CD14-positive monocyte (primary cell): ENCODE measurements around the gene PYDC2. TPM values are rescaled to one million over a fixed set of nuclear protein-coding genes. Genes with fewer than 3 reads are reported as not detected.

Experiments used
- DNase-seq, 3 donors: peaks; one replicate each; pipeline ENCODE4 v3.0.0-alpha.2; 2011 to 2022
- H2AFZ ChIP-seq: 2 replicates; pipeline ENCODE4 v1.6.0; 2012; ENCODE audit warnings: mild to moderate bottlenecking, low read depth, low read length, inconsistent platforms; ENCODE audit not compliant: insufficient read depth, poor library complexity, severe bottlenecking
- H3K27ac ChIP-seq, 2 donors: 1 replicate in 1 of 2; 2 replicates in 1 of 2; pipeline ENCODE4 v1.5.1; 2012 to 2013; ENCODE audit warnings: low read length in 2 of 2, control low read depth in 1 of 2, inconsistent platforms in 1 of 2, low read depth in 1 of 2, mild to moderate bottlenecking in 1 of 2
- H3K27me3 ChIP-seq, 2 donors: one replicate each; pipeline versions ENCODE4 v1.6.0 to v1.6.1; 2011 to 2013; ENCODE audit warnings: low read length in 2 of 2; ENCODE audit not compliant: control insufficient read depth in 2 of 2, insufficient read depth in 2 of 2
- H3K36me3 ChIP-seq, 2 donors: replicated peaks in 1 of 2; 1 replicate in 1 of 2; 2 replicates in 1 of 2; pipeline versions ENCODE4 v1.5.1 to v1.6.1; 2012 to 2013; ENCODE audit warnings: low read length in 2 of 2, control low read depth in 1 of 2, inconsistent platforms in 1 of 2, mild to moderate bottlenecking in 1 of 2; ENCODE audit not compliant: insufficient read depth in 2 of 2, control insufficient read depth in 1 of 2
- H3K4me1 ChIP-seq, 2 donors: 1 replicate in 1 of 2; 2 replicates in 1 of 2; pipeline versions ENCODE4 v1.5.1 to v1.6.1; 2012 to 2013; ENCODE audit warnings: low read length in 2 of 2, control low read depth in 1 of 2, inconsistent platforms in 1 of 2, mild to moderate bottlenecking in 1 of 2, moderate library complexity in 1 of 2; ENCODE audit not compliant: insufficient read depth in 2 of 2, control insufficient read depth in 1 of 2
- H3K4me2 ChIP-seq: replicated peaks from 2 replicates; pipeline ENCODE3; 2012; ENCODE audit warnings: low read length, moderate library complexity, mild to moderate bottlenecking; ENCODE audit not compliant: poor library complexity, severe bottlenecking; ENCODE audit errors: extremely low read depth
- H3K4me3 ChIP-seq, 3 experiments: fragments of 200-600 bp in 1 of 3; sonication (generic) in 1 of 3; replicated peaks in 1 of 3; 1 replicate in 2 of 3; 2 replicates in 1 of 3; pipeline ENCODE4 v1.5.1; 2011 to 2013; ENCODE audit warnings: low read length in 3 of 3, mild to moderate bottlenecking in 3 of 3, control low read depth in 2 of 3, low read depth in 2 of 3, inconsistent platforms in 1 of 3, moderate library complexity in 1 of 3
- H3K79me2 ChIP-seq: 2 replicates; pipeline ENCODE4 v1.6.0; 2012; ENCODE audit warnings: mild to moderate bottlenecking, control low read depth, inconsistent platforms, low read length, moderate library complexity; ENCODE audit not compliant: insufficient read depth
- H3K9ac ChIP-seq: 2 replicates; pipeline ENCODE4 v1.6.0; 2017; ENCODE audit warnings: low read length, mild to moderate bottlenecking; ENCODE audit not compliant: insufficient read depth, poor library complexity, severe bottlenecking
- H3K9me3 ChIP-seq, 2 donors: replicated peaks in 1 of 2; 1 replicate in 1 of 2; 2 replicates in 1 of 2; pipeline versions ENCODE4 v1.5.1 to v1.6.1; 2012 to 2013; ENCODE audit warnings: low read length in 2 of 2, control low read depth in 1 of 2; ENCODE audit not compliant: control insufficient read depth in 1 of 2, insufficient read depth in 1 of 2
- H4K20me1 ChIP-seq: 2 replicates; pipeline ENCODE4 v1.6.0; 2012; ENCODE audit warnings: mild to moderate bottlenecking, low read length, control low read depth, moderate library complexity; ENCODE audit not compliant: insufficient read depth
- H3K27ac Mint-ChIP-seq, 7 donors: one replicate each; pipeline ENCODE4 v1.8.0; 2020; ENCODE audit warnings: mild to moderate bottlenecking in 7 of 7, mixed read lengths in 7 of 7, moderate library complexity in 6 of 7, inconsistent platforms in 2 of 7
- H3K27me3 Mint-ChIP-seq, 3 donors: one replicate each; pipeline ENCODE4 v1.8.0; 2021 to 2022; ENCODE audit warnings: low read depth in 3 of 3, mild to moderate bottlenecking in 3 of 3, mixed read lengths in 3 of 3, moderate library complexity in 3 of 3, inconsistent platforms in 1 of 3
- H3K36me3 Mint-ChIP-seq, 2 donors: one replicate each; pipeline ENCODE4 v1.8.0; 2020; ENCODE audit warnings: mixed read lengths in 2 of 2, inconsistent platforms in 1 of 2, mild to moderate bottlenecking in 1 of 2
- H3K4me1 Mint-ChIP-seq: one replicate; pipeline ENCODE4 v1.8.0; 2020; ENCODE audit warnings: mild to moderate bottlenecking, mixed read lengths
- H3K4me3 Mint-ChIP-seq, 2 donors: one replicate each; pipeline ENCODE4 v1.8.0; 2020; ENCODE audit warnings: mild to moderate bottlenecking in 2 of 2, mixed read lengths in 2 of 2, moderate library complexity in 1 of 2
- H3K9me3 Mint-ChIP-seq, 7 donors: one replicate each; pipeline ENCODE4 v1.8.0; 2020 to 2022; ENCODE audit warnings: mixed read lengths in 7 of 7, mild to moderate bottlenecking in 6 of 7, moderate library complexity in 6 of 7, inconsistent platforms in 2 of 7
- WGBS: methylation state at CpG from one replicate; pipeline ENCODE4 v1.1.5; 2013; ENCODE audit warnings: missing lambda C conversion rate; ENCODE audit not compliant: insufficient coverage; 5-methylcytosine and 5-hydroxymethylcytosine counted together
- intact Hi-C, 2 donors: fragments of 100-400 bp; cut with micrococcal nuclease; formaldehyde crosslinking; loops; one replicate each; pipeline versions ENCODE4 v1.15.0 to v1.15.1; 2023
- polyA plus RNA-seq, 3 donors: library from polyadenylated mRNA; depleted of rRNA in 1 of 3; unstranded in 2 of 3; stranded (reverse) in 1 of 3; fragments of 300-500 nt in 2 of 3; fragments of >200 nt in 1 of 3; fragmentation: Illumina TruSeq in 2 of 3; gene quantifications; 1 replicate in 2 of 3; 2 replicates in 1 of 3; pipeline ENCODE4 v1.2.3, GENCODE V29; 2012 to 2021
- TF ChIP-seq, protein P1 (sequence below): fragments of 200-600 bp; IDR thresholded peaks from one replicate; pipeline ENCODE4 v1.8.0; 2022; ENCODE audit warnings: antibody characterized with exemption, mild to moderate bottlenecking

The PYDC2 gene
- polyA plus RNA-seq, 3 donors: not detected

DNA sequence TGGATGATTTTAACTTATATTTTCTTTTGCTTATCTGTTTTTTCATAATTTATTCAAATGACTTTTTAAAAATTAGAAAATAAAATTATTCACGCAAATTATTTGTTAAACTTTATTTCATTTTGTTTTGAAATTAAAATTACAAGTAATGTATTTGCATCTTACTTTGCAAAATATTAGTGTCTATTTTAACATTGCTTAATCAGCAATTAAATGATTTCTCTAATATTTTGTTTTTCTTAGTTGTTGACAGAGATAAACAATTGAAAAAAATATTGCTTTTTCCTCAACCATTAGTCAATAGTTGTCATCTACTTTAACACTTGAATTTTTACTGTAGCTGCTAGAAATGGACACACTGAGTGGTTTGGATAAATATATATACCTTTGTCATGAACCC, 32.8 kb upstream of the PYDC2 start:
- no peak overlapping the region for H3K4me2 ChIP-seq
- WGBS: no CpG with 5 or more reads among the region's 1 CpG
- no peaks in the 10 kb centered on the region for H3K9me3 ChIP-seq
- H3K9me3 Mint-ChIP-seq: no peaks in the 10 kb centered on the region
- H3K4me1 Mint-ChIP-seq: no peaks in the 10 kb centered on the region
- TF ChIP-seq, protein P1, sequence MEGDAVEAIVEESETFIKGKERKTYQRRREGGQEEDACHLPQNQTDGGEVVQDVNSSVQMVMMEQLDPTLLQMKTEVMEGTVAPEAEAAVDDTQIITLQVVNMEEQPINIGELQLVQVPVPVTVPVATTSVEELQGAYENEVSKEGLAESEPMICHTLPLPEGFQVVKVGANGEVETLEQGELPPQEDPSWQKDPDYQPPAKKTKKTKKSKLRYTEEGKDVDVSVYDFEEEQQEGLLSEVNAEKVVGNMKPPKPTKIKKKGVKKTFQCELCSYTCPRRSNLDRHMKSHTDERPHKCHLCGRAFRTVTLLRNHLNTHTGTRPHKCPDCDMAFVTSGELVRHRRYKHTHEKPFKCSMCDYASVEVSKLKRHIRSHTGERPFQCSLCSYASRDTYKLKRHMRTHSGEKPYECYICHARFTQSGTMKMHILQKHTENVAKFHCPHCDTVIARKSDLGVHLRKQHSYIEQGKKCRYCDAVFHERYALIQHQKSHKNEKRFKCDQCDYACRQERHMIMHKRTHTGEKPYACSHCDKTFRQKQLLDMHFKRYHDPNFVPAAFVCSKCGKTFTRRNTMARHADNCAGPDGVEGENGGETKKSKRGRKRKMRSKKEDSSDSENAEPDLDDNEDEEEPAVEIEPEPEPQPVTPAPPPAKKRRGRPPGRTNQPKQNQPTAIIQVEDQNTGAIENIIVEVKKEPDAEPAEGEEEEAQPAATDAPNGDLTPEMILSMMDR: no peak
- H3K27ac ChIP-seq: no peak overlapping the region
- H3K36me3 Mint-ChIP-seq: no peaks in the 10 kb centered on the region
- intact Hi-C loops: no loop called here
- no peaks in the 10 kb centered on the region for H3K36me3 ChIP-seq
- peaks cover 0 to 2% (median 0%) of the 10 kb centered on the region in 3 donors for H3K27me3 Mint-ChIP-seq
- H4K20me1 ChIP-seq: no peaks in the 10 kb centered on the region
- H3K79me2 ChIP-seq: no peaks in the 10 kb centered on the region
- no peak overlapping the region for H2AFZ ChIP-seq
- no peak for DNase-seq
- no peak overlapping the region for H3K27ac Mint-ChIP-seq
- H3K4me1 ChIP-seq: no peaks in the 10 kb centered on the region
- no peak overlapping the region for H3K4me3 Mint-ChIP-seq
- H3K9ac ChIP-seq: no peak overlapping the region
- H3K4me3 ChIP-seq: no peak overlapping the region
- H3K27me3 ChIP-seq: no peaks in the 10 kb centered on the region

DNA sequence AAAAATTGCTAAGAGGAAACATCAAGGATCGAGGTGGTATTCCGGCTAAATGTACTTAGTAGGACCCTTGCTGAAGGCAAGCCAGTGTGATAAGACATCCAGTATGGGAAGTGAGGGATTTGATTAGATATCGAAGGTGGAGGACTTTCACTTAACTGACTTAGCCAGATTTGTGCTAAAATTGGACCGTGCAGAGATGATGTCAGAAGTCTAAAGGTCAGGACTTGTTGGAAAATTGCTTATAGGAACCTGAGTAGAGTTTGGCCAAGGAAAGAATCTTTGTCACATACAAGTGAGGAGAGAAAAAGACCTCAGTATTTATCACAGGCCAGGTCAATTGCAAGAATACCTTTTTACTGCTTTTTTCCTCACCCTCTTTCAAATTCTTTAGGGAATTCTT, 30.9 kb upstream of the PYDC2 start:
- H3K4me3 ChIP-seq: no peak overlapping the region
- intact Hi-C loops: no loop called here
- H3K36me3 ChIP-seq: no peaks in the 10 kb centered on the region
- H4K20me1 ChIP-seq: no peaks in the 10 kb centered on the region
- H3K4me2 ChIP-seq: no peak overlapping the region
- H3K27me3 Mint-ChIP-seq: no peaks in the 10 kb centered on the region
- no peak overlapping the region for H3K4me3 Mint-ChIP-seq
- H3K4me1 Mint-ChIP-seq: no peaks in the 10 kb centered on the region
- H3K9me3 ChIP-seq: no peaks in the 10 kb centered on the region
- 100% methylated on average over 3 of the region's 4 CpGs for WGBS
- no peak overlapping the region for H2AFZ ChIP-seq
- no peaks in the 10 kb centered on the region for H3K36me3 Mint-ChIP-seq
- no peaks in the 10 kb centered on the region for H3K79me2 ChIP-seq
- H3K4me1 ChIP-seq: no peaks in the 10 kb centered on the region
- H3K27me3 ChIP-seq: no peaks in the 10 kb centered on the region
- no peaks in the 10 kb centered on the region for H3K9me3 Mint-ChIP-seq
- H3K27ac ChIP-seq: no peak overlapping the region
- TF ChIP-seq, protein P1: no peak
- H3K27ac Mint-ChIP-seq: no peak overlapping the region
- H3K9ac ChIP-seq: no peak overlapping the region
- no peak for DNase-seq
